Activated CD4-positive, alpha-beta T cell treated with anti-CD3 and anti-CD28 coated beads, Interleukin-2, amount 50 U/mL, for 4 hours (primary cell): ENCODE results near the gene PUM2.

Experiments
- DNase-seq, 2 experiments: peaks; one replicate each; pipeline ENCODE4 v3.0.0-alpha.2; 2020

PUM2 gene

DNA sequence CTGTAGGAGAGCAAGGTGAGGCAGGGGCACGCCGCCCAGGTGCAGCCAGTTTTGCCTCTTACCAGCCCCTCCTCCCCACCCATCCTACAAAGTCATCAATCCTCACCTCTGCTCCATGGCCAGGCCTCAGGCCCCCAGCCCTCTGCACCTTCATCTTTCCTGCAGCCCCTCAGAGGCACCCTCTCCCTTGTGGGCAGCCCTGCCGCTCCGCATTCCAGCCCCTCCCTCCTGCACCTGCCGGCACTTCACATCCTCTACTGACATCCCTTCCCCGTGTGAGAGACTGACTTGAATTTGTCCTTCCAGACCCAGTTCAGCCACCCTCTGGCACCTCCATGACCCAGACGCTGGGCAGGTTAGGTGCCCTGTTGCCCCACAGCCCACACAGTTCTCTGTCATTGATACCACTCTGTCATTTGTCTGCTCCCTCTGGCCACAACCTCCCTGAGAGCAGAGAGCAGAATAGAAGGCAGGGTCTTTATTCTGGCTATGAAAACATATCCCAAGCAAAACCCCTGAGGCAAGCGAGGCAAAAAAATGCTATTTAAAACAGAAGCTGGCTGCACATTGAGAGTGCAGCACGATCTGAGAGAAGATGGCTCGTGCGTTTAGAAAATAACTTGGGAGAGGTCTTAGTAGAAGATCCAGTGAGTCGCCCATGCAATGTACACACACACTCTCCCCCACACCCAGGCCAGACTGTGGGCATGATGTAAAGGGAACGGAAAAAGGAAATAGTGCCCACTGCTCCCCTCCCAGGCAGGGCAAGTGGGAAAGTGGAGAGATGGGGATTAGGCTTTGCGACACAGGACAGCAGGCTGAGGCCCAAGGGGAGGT is 151.6 kb downstream of the PUM2 start:
- no peak for DNase-seq
